Activated gamma-delta T cell treated with Interleukin-2 at 50 U/mL for 16 hours (primary cell): ENCODE measurements around the gene TBX5.

Experiments
- DNase-seq: peaks from one replicate; pipeline ENCODE4 v3.0.0-alpha.2; 2020

The TBX5 gene

DNA sequence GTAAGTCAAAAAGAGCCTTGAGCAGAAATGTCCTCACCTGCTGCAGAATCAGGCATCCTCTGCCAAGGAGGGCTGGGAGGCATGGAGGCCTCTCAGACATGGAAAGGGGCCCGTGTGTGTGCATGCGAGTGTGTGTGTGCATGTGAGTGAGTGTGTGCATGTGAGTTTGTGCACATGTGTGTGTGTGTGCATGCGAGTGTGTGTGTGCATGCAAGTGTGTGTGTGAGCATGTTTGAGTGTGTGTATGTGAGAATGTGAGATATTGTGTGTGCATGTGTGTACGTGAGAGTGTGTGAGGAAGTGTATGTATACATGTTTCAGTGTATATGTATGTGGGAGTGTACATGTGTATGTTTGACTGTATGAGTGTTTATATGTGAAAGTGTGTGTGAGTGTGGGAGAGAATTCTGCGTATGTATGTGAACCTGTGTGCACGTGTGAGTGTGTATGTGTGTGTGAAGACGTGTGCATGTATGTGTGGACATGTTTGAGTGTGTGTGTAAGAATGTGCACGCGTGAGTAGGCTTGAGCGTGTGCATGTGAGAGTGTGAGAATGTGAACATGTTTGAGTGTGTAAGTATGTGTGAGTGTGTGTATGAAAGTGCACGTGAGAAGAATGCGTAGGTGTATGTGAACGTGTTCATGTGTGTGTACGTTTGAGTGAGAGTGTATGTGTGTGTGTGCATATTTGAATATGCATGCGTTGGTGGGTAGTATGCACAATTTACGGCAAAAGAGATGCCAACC, 90.8 kb downstream of the TBX5 start:
- no peak for DNase-seq

DNA sequence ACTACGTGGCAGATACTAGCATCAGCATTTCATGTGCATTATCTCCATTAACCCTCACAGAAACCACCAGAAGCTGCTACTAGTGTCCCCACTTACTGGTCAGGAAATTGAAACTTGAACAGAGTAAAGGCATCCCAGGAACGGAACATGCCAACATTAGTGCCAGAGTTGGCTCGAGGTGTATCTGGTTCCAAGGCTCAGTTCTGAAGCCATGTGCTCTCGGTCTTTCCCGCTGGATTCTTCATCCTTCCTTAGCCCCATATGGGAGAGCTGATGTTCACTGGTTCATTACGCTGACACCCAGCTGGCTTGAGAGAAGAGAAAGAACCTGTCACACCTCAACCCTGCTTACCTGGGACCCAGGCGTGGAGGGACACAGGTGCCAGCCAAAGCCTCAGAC, 91.5 kb downstream of the TBX5 start:
- no peak for DNase-seq

DNA sequence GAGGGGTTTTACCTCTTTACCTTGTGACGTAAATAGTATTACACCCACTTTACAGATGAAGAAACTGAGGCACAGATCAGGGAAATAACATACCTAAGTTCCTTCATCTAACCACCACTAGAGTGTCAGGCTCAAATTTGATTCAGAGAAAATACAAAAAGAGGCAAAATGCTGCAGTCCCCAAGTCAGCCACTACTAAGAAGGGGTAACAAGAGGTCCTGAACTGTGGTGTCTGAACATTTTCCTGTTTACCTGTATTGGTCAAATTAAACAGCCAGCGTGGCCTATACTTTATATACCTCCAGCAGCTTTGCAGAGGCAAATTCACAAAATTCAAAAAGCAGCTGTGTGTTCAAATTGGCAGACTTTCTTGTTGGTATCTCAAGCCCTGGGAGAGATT, 92.0 kb downstream of the TBX5 start:
- DNase-seq, result no peak

GRCh38 chr12:114311974-114312373, 94.0 kb downstream of the TBX5 start:
- no peak for DNase-seq

GRCh38 chr12:114306646-114307045, 99.3 kb downstream of the TBX5 start:
- no peak for DNase-seq

GRCh38 chr12:114305446-114305845, 100.5 kb downstream of the TBX5 start:
- no peak for DNase-seq
